GM12872 (cell line): ENCODE measurements around the gene TBL1XR1.

ENCODE experiments used
- CTCF ChIP-seq: IDR thresholded peaks from 3 replicates; pipeline ENCODE4 v1.5.1; 2011; ENCODE audit warnings: low read depth, mild to moderate bottlenecking, low read length, moderate library complexity; ENCODE audit not compliant: insufficient read depth

The TBL1XR1 gene

DNA sequence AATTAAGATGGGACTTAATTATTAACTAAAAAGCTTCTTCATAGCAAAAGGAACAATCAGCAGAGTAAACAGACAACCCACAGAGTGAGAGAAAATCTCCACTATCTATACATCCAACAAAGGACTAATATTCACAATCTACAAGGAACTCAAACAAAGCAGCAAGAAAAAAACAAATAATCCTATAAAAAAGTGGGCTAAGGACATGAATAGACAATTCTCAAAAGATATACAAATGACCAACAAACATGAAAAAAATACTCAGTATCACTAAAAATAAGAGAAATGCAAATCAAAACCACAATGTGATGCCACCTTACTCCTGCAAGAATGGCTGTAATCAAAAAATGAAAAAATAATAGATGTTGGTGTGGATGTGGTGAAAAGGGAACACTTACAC is 103.3 kb downstream of the TBL1XR1 start:
- TF ChIP-seq CTCF, result no peak

DNA sequence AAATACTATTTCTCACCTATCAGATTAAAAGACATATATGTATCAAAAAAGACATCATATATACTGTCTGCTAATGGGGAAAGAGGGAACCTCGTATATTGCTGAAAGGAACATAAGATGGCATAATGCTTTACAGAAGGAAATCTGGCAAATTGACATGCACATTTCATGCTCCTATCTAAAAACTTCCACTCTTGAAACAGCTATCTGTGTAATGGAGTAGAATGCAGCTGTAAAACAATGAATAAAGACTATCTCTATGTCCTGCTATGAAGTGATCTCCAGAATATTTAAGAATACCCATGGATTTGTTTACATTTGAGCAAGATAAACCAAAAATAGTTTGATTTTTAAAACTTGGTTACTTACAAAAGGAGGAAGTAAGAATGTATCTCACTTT is 107.4 kb downstream of the TBL1XR1 start:
- TF ChIP-seq CTCF, result no peak

- TF ChIP-seq CTCF, result no peak
Measured at GRCh38 chr3:177089110-177089509, 108.2 kb downstream of the TBL1XR1 start.

DNA sequence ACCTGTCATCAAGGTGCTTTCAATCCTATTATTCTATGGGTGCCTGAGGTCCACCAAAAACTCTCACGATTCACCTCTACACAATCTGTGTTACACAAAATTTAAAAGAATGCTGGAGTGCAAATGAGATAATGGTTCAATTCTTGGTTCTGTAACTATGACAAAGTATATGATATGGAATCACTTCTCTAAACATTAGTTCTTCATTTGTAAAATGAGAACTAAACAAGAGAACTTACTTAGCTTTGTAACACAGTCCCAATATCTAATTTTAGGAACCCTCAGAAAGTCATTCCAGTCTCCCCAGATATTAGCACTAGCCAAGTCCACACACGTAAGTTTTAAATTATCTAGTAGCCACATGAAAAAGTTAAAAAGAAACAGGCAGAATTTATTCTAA is 111.5 kb downstream of the TBL1XR1 start:
- TF ChIP-seq CTCF, result no peak

GRCh38 chr3:177084616-177085015 is 112.7 kb downstream of the TBL1XR1 start:
- TF ChIP-seq CTCF, result no peak

DNA sequence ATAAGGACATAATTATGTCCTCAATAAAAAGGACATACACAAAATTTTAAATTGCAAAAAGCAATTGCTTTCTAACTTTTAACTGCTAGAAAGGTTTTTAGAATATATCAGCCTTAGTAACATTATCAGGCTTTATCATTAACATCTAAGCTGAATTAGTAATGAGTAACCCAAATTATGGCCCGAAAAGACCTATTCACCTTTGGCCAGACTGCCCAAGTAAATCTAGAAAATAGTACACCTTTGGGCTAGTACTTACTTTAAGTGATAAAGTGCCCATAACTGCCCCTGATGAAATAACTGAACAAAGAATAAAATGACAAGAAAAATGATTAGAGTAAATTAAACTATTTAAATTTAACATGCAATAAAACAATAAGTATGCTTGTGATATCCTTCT is 117.2 kb downstream of the TBL1XR1 start:
- no peak for TF ChIP-seq CTCF

DNA sequence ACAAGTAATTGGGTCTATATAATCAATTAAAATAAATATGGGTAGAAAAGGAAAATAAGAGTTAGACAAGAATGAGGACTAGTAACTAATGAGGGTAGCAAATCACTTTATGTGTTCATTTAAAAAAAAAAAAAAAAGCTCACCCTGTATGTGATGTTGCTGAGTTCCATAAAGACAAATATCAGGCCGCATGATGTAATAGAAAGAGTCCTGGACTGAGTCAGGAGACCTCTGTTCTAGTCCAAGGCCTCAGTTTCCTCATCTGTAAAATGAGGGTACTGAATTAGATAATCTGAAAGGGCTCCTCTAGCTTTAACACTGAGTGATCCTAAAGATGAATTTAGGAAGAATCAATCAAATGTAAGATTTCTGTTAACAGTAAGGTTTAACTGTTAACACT is 117.6 kb downstream of the TBL1XR1 start:
- no peak for TF ChIP-seq CTCF
